Gastrocnemius medialis (tissue), 4 donors: ENCODE results near the gene SCUBE3. TPM values are rescaled to one million over a fixed set of nuclear protein-coding genes. Genes with fewer than 3 reads are reported as not detected.

Experiments
- ATAC-seq, 2 donors: fragments of 150-250 bp; one replicate each; pipeline ENCODE4 v1.9.1; 2016
- DNase-seq, 2 donors: peaks; one replicate each; pipeline ENCODE4 v3.0.0-alpha.2; 2019
- H3K27ac ChIP-seq, 4 donors: fragments of 200-600 bp; sonication (generic); 1 replicate in 1 of 4; 2 replicates in 3 of 4; pipeline ENCODE4 v1.5.1; 2016 to 2018; ENCODE audit warnings: mild to moderate bottlenecking in 2 of 4, moderate library complexity in 1 of 4
- H3K27me3 ChIP-seq, 3 donors: fragments of 200-600 bp; sonication (generic) in 2 of 3; 1 replicate in 1 of 3; 2 replicates in 2 of 3; pipeline versions ENCODE4 v1.5.1 to v1.6.0; 2016 to 2019; ENCODE audit warnings: mild to moderate bottlenecking in 1 of 3, moderate library complexity in 1 of 3
- H3K36me3 ChIP-seq, 2 donors: fragments of 200-600 bp; sonication (generic) in 1 of 2; one replicate each; pipeline ENCODE4 v1.5.1; 2017 to 2018
- H3K4me1 ChIP-seq, 2 donors: fragments of 200-600 bp; sonication (generic) in 1 of 2; one replicate each; pipeline ENCODE4 v1.5.1; 2016 to 2017; ENCODE audit warnings: mild to moderate bottlenecking in 2 of 2
- H3K4me3 ChIP-seq, 4 donors: fragments of 200-600 bp; sonication (generic) in 3 of 4; 1 replicate in 1 of 4; 2 replicates in 3 of 4; pipeline ENCODE4 v1.5.1; 2016 to 2019; ENCODE audit warnings: mild to moderate bottlenecking in 2 of 4
- H3K9me3 ChIP-seq, 3 donors: fragments of 200-600 bp; sonication (generic) in 2 of 3; 1 replicate in 1 of 3; 2 replicates in 2 of 3; pipeline ENCODE4 v1.5.1; 2016 to 2019
- CTCF ChIP-seq, 5 experiments: fragments of 450-650 bp in 3 of 5; fragments of 200-600 bp in 2 of 5; sonication (generic) in 2 of 5; IDR thresholded peaks in 4 of 5; conservative IDR thresholded peaks in 1 of 5; 1 replicate in 4 of 5; 2 replicates in 1 of 5; pipeline ENCODE4 v1.5.1; 2016 to 2019; ENCODE audit warnings: antibody characterized with exemption in 5 of 5, mild to moderate bottlenecking in 3 of 5, moderate library complexity in 3 of 5
- POLR2A ChIP-seq, 2 donors: fragments of 450-650 bp; IDR thresholded peaks; one replicate each; pipeline ENCODE4 v1.6.1; 2017; ENCODE audit warnings: antibody characterized with exemption in 2 of 2, mild to moderate bottlenecking in 2 of 2, moderate library complexity in 2 of 2
- in situ Hi-C, 4 donors: fragments of 200-750 bp; cut with MboI; loops; one replicate each; pipeline versions ENCODE4 v1.15.0 to v1.8.0; 2017; ENCODE audit warnings: low sequenced_read_pairs in 4 of 4
- intact Hi-C: fragments of 100-400 bp; cut with DNase I; formaldehyde crosslinking; loops from one replicate; pipeline ENCODE4 v1.15.1; 2023; ENCODE audit warnings: low total_unique reads
- total RNA-seq, 4 donors: library from RNA; depleted of rRNA; stranded (reverse); fragments of >200 nt; gene quantifications; one replicate each; pipeline versions ENCODE4 v1.1.0 to v1.2.3, GENCODE V29; 2016

The SCUBE3 gene
- total RNA-seq, 4 donors from 2014 or later: 0.05 to 0.07 TPM; not detected in 2

- in situ Hi-C loops: no loop called here
- H3K9me3 ChIP-seq: no peaks in the 10 kb centered on the region
- H3K27ac ChIP-seq: no peak overlapping the region
- intact Hi-C loops: no loop called here
- TF ChIP-seq POLR2A (IDR thresholded peaks at IDR 0.05) (no peak), CTCF (IDR thresholded peaks at IDR 0.05 in 4 of 5, conservative IDR thresholded peaks at IDR 0.05 in 1 of 5) (no peak)
- H3K4me3 ChIP-seq: no peak overlapping the region
- no peaks in the 10 kb centered on the region for H3K36me3 ChIP-seq
- H3K27me3 ChIP-seq: no peaks in the 10 kb centered on the region
- no peak for ATAC-seq
- no peak for DNase-seq
- H3K4me1 ChIP-seq: peaks cover 13% of the 10 kb centered on the region in 2 donors
These were observed 87.1 kb downstream of the SCUBE3 start for GRCh38 chr6:35300848-35301247.

Other genes starting within 250 kb of the SCUBE3 start
- gene TCP11, start 72.6 kb upstream of the SCUBE3 start, total RNA-seq: under 1 TPM in 1 of 4 donors, not detected in 3; 0.41 TPM
- gene ZNF76, start 45.8 kb downstream of the SCUBE3 start, total RNA-seq: 10 to 100 TPM; 26.1 to 35.2 (median 27.5) TPM
- 1 to 10 TPM in 1 of 4 donors, under 1 TPM in 3; 0.15 to 2.9 (median 0.68) TPM for gene DEF6, start 83.9 kb downstream of the SCUBE3 start, total RNA-seq
- 10 to 100 TPM in 3 of 4 donors, 1 to 10 TPM in 1; 6.3 to 16.7 (median 12.0) TPM for gene PPARD, start 128.6 kb downstream of the SCUBE3 start, total RNA-seq
- 10 to 100 TPM in 1 of 4 donors, 1 to 10 TPM in 3; 2.5 to 10.5 (median 5.9) TPM for gene FANCE, start 238.4 kb downstream of the SCUBE3 start, total RNA-seq